Erythroblast (primary cell): ENCODE measurements around the gene KLHL3.
"Not testable (repeated sequence)": the region's sequence is repeated elsewhere in the genome, so short reads cannot be mapped to it uniquely, and the experiment has no call there.

Experiments used
- GATA1 ChIP-seq: IDR thresholded peaks from 2 replicates; pipeline ENCODE4 v1.6.1; 2011; ENCODE audit warnings: low read depth, mild to moderate bottlenecking, control low read depth, low read length, moderate library complexity
- POLR2A ChIP-seq: IDR thresholded peaks from 2 replicates; pipeline ENCODE4 v1.6.1; 2011; ENCODE audit warnings: mild to moderate bottlenecking, low read length

- TF ChIP-seq POLR2A, GATA1: not testable (repeated sequence)
Observed at GRCh38 chr5:137767937-137768336, 32.0 kb upstream of the KLHL3 start.
